T-helper 1 cell treated with Interleukin-12 subunit alpha and Interleukin-12 subunit beta and Interleukin-4 antibody, amounts not matched to agents 30 ng/mL and 1 ng/mL, for 36 hours (primary cell): ENCODE measurements around the gene ACOT7. TPM values are rescaled to one million over a fixed set of nuclear protein-coding genes. Genes with fewer than 3 reads are reported as not detected.

ENCODE experiments used
- intact Hi-C: fragments of 100-400 bp; cut with micrococcal nuclease; formaldehyde crosslinking; loops from one replicate; pipeline ENCODE4 v1.15.1; 2024
- total RNA-seq: library from RNA; stranded (reverse); gene quantifications from 2 replicates; pipeline ENCODE4 v1.2.3, GENCODE V29; 2022

Gene ACOT7
- total RNA-seq, 1 donor from 2014 or later: 72.3 TPM

DNA sequence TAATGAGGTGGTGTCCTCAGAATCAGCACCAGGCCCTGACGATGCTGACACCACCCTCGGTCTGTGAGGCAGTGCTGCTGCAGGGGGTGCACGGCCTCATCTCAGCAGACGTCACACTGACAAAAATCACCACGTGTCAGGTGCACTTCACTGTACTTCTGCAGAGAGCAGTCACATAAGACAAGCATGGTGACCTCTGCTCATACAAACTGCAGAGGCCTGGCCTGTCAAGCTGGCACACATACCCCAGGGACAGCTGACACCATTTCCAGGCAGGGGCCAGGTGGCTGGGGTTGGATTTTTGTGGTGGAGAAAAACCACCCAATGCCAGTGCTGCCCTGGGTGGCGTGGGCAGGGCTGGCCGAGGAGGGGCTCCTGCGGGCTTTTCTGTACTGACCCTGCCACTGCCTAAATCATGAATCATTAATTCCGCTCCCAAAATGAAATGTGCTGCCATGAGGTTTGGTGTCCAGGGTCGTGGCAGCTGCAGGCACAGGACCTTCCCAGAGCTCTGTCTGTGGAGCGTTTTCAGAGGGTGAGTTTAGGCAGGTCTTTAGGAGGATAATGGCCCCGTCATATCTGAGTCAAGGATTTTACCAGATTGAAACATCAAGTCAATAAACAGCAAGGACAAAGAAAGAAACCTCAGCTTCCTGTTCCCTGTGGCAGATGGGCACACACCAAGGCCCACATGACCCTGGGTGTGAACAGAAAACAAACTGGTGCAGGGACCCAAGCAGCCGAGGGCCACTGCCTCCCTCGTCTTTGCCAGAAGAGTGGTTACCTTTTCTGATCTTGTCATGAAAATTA, 99.3 kb downstream of the ACOT7 start:
- intact Hi-C loops: no loop called here

DNA sequence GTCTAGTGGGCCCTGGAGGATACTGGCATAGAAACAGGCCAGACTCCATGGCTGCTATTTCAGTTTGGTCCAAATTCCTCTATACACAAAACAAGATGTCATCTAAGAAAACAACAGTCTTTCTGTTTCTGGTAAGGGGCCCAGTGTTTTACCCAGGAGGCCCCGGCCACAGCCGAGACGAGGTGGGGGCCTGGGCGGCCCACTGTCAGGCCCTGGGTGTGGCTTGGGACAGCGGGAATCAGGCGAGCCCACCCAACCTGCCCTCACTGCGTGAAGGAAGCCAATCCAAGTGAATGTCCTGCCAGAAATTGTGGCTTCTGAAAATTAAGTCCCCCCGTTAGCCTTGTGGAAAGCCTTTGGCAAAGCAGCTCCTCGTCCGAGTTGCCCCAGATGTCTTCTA, 101.5 kb downstream of the ACOT7 start:
- intact Hi-C loops: no loop called here

DNA sequence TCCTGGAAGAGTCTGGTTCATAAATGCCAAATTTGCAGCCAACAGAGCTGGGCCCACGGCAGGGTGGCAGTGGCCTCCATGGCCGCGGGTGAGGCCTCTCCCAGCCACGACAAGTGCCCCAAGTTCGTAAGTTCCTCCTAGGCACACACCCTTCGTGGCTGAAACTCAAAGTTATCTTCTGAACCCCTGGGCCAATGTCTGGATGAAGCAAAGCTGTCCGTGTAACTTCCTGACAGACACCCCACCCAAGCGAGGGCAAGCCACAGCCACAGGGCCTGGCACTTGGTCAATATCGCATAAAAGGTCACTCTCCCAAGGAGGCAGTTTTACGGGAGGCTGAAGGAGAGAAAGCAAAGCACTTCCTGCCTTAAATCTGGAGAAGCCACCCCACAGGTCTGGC, 104.9 kb downstream of the ACOT7 start:
- intact Hi-C loops: no loop called here

DNA sequence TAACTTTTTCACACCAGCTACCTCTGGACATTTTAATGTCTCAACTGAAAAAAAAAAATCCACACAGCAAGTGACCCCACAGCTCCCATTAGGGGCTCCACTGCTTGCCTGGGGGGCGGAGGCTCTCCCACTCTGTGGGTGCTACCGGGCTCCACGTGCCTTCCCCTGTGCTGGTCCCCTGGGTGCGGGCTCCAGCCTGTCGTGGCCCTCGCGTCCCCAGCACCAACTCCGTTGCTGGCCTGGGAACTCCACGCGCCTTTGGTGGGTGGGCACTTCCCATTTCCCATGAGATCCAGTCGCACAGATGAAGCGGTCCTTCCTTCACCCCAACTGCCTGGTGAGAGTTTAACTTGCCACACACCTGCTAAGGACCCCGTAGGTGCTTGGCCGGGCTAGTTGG, 105.5 kb downstream of the ACOT7 start:
- intact Hi-C loops: no loop called here

- intact Hi-C loops: no loop called here
Measured at GRCh38 chr1:6287431-6287886, 106.1 kb downstream of the ACOT7 start.

- intact Hi-C loops: no loop called here
Measured at GRCh38 chr1:6287029-6287428, 106.5 kb downstream of the ACOT7 start.

DNA sequence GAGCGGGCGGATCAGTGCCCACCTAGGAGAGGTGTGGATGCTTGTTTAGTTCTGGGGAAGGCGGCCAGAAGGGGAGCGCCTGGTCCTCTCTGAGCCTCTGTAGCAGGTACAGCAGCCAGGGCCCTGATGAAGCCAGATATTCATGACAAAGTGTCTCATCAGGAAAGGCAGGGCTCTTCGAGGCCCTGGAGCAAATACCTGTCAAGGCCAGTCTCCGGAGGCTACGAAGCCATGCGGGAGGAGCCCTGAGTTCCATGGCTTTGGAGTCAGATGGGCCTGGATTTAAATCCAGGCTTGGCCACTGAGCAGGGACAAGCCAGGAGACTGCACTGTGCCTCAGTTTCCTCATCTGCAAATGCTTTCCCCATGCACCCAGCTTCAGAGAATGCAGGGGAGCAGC, 107.3 kb downstream of the ACOT7 start:
- intact Hi-C loops: no loop called here

DNA sequence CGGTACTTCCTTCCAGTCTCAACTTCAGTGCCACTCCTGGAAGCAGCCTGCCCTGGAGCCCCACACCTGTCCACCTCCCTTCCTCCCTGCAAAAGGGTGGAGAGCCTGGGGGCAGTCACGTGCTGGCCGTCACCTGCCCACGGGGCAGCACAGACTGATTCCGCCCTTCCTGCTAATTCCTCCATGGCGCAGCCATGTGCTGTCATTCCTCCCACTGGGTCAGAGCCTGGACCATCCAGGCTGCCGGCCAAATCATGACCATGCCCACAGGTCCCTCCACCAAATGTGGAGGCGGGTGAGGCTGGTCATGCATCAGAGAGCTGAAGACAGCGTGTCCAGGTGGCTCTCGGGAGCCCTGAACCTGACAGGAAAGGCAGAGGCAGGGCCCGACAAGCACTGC, 108.2 kb downstream of the ACOT7 start:
- intact Hi-C loops: no loop called here

DNA sequence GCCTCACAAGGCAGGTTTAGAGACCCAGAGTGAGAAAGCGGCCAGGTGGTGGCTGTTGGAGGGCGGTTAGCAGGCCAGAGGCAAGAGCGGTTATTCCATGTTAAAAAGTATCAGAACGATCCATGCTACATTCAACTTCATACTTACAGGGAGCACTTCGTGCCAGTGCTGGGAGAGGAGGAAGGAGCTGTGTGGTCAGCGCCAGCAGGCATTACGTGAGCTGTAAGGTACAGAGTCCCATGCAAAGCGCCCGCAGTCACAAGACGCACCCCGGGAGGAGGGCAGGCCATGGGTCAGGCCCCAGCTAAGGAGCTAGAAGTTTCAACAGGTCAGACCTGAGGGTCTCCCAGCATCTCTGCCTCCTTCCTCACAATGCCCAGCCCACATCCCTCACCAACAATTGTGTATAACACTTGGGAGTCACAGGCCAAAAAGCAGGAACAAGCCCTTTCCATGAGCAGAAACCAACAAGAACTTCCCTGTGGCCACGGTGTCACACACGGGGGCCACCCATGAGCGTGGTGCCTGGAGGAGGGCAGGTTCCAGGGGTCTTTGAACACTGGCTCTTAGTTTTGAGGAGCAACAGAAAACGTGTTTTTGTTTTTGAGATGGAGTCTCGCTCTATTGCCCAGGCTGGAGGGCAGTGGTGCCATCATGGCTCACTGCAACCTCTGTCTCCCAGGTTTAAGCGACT, 110.8 kb downstream of the ACOT7 start:
- intact Hi-C loops: no loop called here

GRCh38 chr1:6281511-6282402, 111.8 kb downstream of the ACOT7 start:
- intact Hi-C loops: no loop called here

DNA sequence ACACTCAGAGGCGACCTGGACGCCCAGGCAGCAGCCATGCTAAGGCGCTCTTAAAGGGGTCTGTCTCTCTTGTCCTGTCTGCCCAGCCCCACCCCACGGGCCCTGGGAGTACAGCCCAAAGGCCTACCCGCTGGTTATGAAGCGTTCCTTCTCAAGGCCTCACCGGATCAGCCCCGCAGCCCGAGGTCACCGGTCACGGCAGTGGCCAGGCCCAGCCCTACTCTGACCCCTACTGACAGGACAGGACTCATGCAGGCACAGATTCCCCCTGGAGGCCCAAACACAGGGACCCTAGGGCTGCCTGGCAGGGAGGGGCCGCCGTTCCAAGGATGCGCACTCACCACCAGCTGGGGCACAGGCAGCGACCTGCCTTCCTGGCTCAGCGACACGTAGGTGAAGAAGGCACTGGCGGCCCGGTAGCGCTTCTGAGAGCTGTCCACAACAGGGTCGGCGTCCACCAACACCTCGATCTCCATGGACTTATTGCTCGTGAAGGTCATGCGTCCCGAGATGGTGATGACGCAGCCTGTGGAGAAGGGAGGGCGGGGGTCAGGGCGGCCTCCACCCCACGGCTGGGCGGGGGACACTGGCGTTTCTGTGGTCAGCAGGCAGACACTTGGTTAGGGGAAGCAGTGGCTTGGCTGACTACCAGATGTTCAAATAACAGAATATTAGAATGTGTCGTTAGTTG, 112.7 kb downstream of the ACOT7 start:
- intact Hi-C loops: no loop called here

DNA sequence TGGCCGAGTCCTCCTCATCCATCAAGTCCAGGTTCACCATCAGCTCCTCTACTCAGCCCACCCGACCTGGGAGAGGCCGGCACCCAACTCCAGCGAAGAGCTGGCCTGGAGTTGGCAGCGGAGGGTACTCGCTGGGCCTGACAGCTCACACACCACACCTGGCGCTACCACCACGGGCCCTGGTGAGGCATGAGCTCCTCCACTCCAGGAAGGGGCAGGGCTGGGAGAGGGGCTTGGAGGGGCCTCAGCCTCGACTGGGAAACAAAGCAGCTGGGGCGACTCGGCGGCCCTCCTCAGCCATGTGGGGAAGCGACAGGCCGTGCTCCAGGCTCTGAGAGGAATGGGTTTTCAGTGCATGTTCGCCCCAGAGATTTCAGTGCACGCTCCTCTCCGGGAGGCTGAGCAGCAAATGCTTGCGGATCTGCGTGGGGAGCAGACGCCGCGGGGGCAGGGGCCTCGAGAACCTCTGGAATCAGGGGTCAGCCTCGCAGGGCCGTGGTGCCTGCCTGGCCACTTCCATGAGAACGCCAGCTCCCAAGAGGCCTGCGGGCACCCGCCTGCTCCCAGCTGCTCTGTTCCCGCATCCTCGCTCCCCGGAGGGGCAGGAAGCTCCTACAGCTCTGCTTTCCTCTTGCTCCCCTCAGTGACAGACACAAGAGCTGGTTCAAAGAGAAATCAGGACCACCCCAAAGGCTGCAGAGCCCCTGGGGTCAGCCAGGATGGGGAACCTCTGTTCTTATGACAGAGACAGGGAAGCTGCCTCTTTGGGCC, 113.8 kb downstream of the ACOT7 start:
- intact Hi-C loops: no loop called here

DNA sequence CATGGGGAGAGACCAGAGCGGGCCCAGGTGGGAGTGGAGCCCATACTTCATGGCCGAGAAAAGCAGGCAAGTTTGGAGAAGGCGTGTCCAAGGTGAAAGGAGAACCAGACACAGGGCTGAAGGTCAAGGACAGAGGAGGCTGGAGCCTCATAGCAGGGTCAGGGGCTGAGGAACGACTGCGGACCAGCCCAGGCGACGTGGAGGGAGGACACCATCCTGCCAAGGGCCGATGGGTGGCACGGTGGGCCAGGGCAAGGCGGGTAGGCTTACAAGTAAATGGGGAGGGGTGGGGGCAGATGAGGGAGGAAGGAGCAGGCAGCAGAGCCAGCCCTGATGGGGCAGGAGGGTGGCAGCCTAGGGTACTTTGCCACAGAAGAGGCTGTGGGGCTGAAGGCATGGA, 114.5 kb downstream of the ACOT7 start:
- intact Hi-C loops: no loop called here

DNA sequence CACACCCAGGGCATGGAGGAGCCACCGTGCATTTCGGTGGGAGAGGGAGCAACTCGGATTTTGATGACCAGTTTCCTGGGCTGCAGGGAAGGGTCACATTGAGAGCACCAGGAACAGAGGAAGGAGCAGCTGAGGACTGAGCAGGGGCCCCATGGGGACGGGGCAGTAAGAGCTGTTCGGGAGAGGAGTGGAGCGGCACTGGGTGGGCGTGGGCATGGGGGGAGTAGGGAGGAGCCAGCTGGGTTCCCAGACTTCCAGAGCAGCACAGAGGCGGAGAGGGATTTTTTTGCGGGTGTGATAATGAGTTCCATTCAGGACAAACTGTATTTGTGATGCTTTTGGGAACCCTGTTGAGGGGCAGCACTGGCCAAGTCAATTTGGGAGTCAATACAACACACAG, 115.3 kb downstream of the ACOT7 start:
- intact Hi-C loops: no loop called here

DNA sequence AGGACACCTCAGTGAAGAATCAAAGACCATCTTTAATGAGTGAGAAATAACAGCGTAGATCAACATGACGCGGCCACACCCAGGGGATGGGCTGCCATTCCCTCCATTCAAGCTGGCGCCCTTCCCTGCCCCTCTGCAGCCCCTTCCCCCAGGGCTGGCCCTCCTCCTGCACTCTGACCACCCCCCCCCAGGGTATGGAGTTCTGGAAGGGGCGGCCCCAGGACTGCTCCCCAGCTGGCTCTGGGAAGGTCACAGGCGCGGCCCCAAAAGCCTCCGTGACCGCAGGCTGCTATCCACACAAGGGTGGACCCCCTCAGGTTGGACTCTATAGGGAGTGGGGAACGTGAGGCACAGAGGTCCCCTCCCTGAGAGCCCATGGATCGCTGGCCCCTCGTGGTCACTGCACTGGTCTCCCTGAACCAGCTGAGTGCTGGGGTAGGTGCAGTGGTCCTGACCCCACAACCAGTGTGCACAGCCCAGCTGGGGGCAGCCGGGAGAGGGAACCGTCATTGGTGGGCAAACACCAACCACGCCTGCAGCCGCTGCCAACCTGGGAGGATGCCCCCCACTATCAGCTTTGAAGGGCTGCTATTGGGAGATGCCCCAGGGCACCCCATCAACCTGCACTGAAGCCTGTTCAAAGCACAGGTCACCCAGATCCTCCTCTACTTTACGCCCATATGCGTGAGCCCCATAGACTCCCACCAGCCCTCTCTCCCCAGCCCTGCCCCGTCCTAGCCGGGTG, 116.6 kb downstream of the ACOT7 start:
- intact Hi-C loops: no loop called here

GRCh38 chr1:6275826-6276782, 117.5 kb downstream of the ACOT7 start:
- intact Hi-C loops: no loop called here

DNA sequence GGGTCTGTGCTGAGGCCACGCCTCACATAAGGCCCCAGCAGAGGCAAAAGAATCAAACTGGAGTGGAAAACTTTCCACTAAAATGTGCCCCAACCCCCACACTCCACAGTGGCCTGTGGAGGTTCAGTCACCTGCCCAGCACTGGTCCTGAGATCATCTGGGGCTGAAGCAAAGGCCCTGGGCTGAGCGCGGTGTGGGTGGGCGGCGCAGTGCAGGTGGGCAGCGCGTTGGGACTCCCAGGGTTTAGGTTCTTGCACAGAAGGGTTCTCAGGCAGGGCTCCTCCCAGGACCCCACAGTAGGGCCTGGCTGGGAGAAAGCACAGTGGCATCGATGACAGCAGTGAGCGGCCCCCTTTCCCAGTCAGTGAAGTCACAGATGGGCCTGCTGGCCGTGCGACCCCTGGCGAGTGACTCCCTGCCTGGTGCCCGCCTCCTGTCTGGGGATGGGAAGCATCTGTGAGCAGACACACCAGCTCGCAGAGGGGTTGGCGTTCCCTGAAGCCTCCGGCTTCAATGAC, 118.9 kb downstream of the ACOT7 start:
- intact Hi-C loops: no loop called here

- intact Hi-C loops: no loop called here
Measured at GRCh38 chr1:6274102-6274501, 119.5 kb downstream of the ACOT7 start.
